HepG2 (cell line): ENCODE data around the gene PARP6. TPM values are rescaled to one million over a fixed set of nuclear protein-coding genes. Genes with fewer than 3 reads are reported as not detected.

Experiments
- FOXM1 ChIP-seq: sonication (generic); formaldehyde crosslinking; IDR thresholded peaks from 2 replicates; pipeline ENCODE4 v1.5.0; 2020; ENCODE audit warnings: missing genetic modification reagents
- FOXO4 ChIP-seq: sonication (generic); formaldehyde crosslinking; conservative IDR thresholded peaks from 2 replicates; pipeline ENCODE4 v1.8.1; 2023; ENCODE audit warnings: missing genetic modification reagents
- GTF3A ChIP-seq: sonication (generic); formaldehyde crosslinking; conservative IDR thresholded peaks from 2 replicates; pipeline ENCODE4 v1.4.0; 2020; ENCODE audit warnings: mild to moderate bottlenecking, missing genetic modification reagents
- HIC2 ChIP-seq: sonication (generic); formaldehyde crosslinking; IDR thresholded peaks from 2 replicates; pipeline ENCODE4 v1.9.0; 2022; ENCODE audit warnings: low read depth, missing genetic modification reagents
- HINFP ChIP-seq: sonication (generic); formaldehyde crosslinking; IDR thresholded peaks from 2 replicates; pipeline ENCODE4 v1.4.0; 2020; ENCODE audit warnings: low read depth, mild to moderate bottlenecking, missing genetic modification reagents
- HNRNPK ChIP-seq: fragments of 200-400 bp; formaldehyde crosslinking; IDR thresholded peaks from 2 replicates; pipeline ENCODE4 v1.6.1; 2018; ENCODE audit warnings: low read length, low read depth, moderate library complexity, mild to moderate bottlenecking; ENCODE audit not compliant: poor library complexity, severe bottlenecking
- HOXA3 ChIP-seq: sonication (generic); formaldehyde crosslinking; IDR thresholded peaks from 2 replicates; pipeline ENCODE4 v1.5.0; 2020; ENCODE audit warnings: missing genetic modification reagents
- MNT ChIP-seq: fragments of 450-650 bp; IDR thresholded peaks from 2 replicates; pipeline ENCODE4 v1.6.1; 2016
- NFAT5 ChIP-seq: sonication (generic); formaldehyde crosslinking; IDR thresholded peaks from 2 replicates; pipeline ENCODE4 v1.4.0; 2020; ENCODE audit warnings: missing genetic modification reagents
- NONO ChIP-seq, 2 experiments: fragments of 450-650 bp in 1 of 2; sonication (generic) in 1 of 2; formaldehyde crosslinking in 1 of 2; IDR thresholded peaks in 1 of 2; conservative IDR thresholded peaks in 1 of 2; 2 replicates each; pipeline versions ENCODE4 v1.6.1 to v1.8.0; 2017 to 2022; ENCODE audit warnings: mild to moderate bottlenecking in 1 of 2, missing genetic modification reagents in 1 of 2, moderate library complexity in 1 of 2
- PHF5A ChIP-seq: IDR thresholded peaks from one replicate; pipeline ENCODE4 v1.6.1; 2018; ENCODE audit warnings: low read depth, missing genetic modification reagents; ENCODE audit not compliant: unreplicated experiment
- ZGPAT ChIP-seq: IDR thresholded peaks from 2 replicates; pipeline ENCODE4 v1.6.1; 2016; ENCODE audit warnings: mild to moderate bottlenecking
- ZNF10 ChIP-seq: sonication (generic); formaldehyde crosslinking; IDR thresholded peaks from 2 replicates; pipeline ENCODE4 v1.4.0; 2020; ENCODE audit warnings: mild to moderate bottlenecking, low read depth, missing genetic modification reagents, borderline replicate concordance
- ZNF264 ChIP-seq: sonication (generic); formaldehyde crosslinking; IDR thresholded peaks from 2 replicates; pipeline ENCODE4 v1.4.0; 2020; ENCODE audit warnings: missing genetic modification reagents
- ZNF350 ChIP-seq: sonication (generic); formaldehyde crosslinking; IDR thresholded peaks from 2 replicates; pipeline ENCODE4 v1.4.0; 2020; ENCODE audit warnings: mild to moderate bottlenecking, low read depth, missing genetic modification reagents, borderline replicate concordance
- ZNF441 ChIP-seq: sonication (generic); formaldehyde crosslinking; IDR thresholded peaks from 2 replicates; pipeline ENCODE4 v1.7.0; 2021; ENCODE audit warnings: missing genetic modification reagents, borderline replicate concordance
- ZNF674 ChIP-seq: sonication (generic); formaldehyde crosslinking; IDR thresholded peaks from 2 replicates; pipeline ENCODE4 v1.5.0; 2020; ENCODE audit warnings: low read depth, mild to moderate bottlenecking, missing genetic modification reagents
- polyA plus RNA-seq, 8 experiments: library from polyadenylated mRNA; depleted of rRNA in 3 of 8; stranded (reverse) in 7 of 8; unstranded in 1 of 8; fragments of >200 nt; fragmentation: Illumina TruSeq in 4 of 8; extraction: Trizol in 4 of 8; gene quantifications; 2 replicates each; pipeline versions ENCODE4 v1.2.1 to v1.2.3, GENCODE V29; 2011 to 2016; ENCODE audit warnings: low read depth in 4 of 8, missing spikeins in 1 of 8, mixed read lengths in 1 of 8; ENCODE audit not compliant: insufficient read depth in 1 of 8
- total RNA-seq, 5 experiments: library from RNA; depleted of rRNA; stranded (reverse); fragments of >200 nt; fragmentation: Illumina TruSeq; extraction: Trizol; gene quantifications; 2 replicates each; pipeline ENCODE4 v1.2.3, GENCODE V29; 2016; ENCODE audit warnings: low read depth in 1 of 5

Gene PARP6
- total and polyA plus RNA-seq, 2 of the 13 experiments (the other 11 are each of a cell fraction or from before 2014, with no cell fraction given), result 0.22 to 0.87 TPM

GRCh38 chr15:72229947-72230196, 42.5 kb downstream of the PARP6 start (continued):
- TF ChIP-seq ZNF264, result no peak
- TF ChIP-seq ZGPAT, result no peak; the same call in 1 of the 2 replicates
- TF ChIP-seq FOXO4 (CRISPR knock-in tag), result no peak
- TF ChIP-seq HOXA3 (CRISPR knock-in tag), result no peak
- TF ChIP-seq FOXM1 (CRISPR knock-in tag), result no peak
- no peak for TF ChIP-seq ZNF441 (CRISPR knock-in tag)
- no peak for TF ChIP-seq ZNF350 (CRISPR knock-in tag)
- TF ChIP-seq PHF5A (CRISPR knock-in tag), result no peak
- TF ChIP-seq ZNF10 (CRISPR knock-in tag), result no peak
- no peak for TF ChIP-seq MNT
- TF ChIP-seq HIC2, result no peak
- TF ChIP-seq NFAT5, result peak; percentile 69; the same call in 1 of the 2 replicates
- TF ChIP-seq HNRNPK, result no peak
- no peak for TF ChIP-seq HINFP
- no peak for TF ChIP-seq GTF3A (CRISPR knock-in tag)
- no peak for TF ChIP-seq ZNF674 (CRISPR knock-in tag)
- TF ChIP-seq NONO (IDR thresholded peaks at IDR 0.05), result no peak
- no peak for TF ChIP-seq NONO (CRISPR knock-in tag; conservative IDR thresholded peaks at IDR 0.05)
